ENCODE measurements around the gene BOK.

BOK gene

DNA sequence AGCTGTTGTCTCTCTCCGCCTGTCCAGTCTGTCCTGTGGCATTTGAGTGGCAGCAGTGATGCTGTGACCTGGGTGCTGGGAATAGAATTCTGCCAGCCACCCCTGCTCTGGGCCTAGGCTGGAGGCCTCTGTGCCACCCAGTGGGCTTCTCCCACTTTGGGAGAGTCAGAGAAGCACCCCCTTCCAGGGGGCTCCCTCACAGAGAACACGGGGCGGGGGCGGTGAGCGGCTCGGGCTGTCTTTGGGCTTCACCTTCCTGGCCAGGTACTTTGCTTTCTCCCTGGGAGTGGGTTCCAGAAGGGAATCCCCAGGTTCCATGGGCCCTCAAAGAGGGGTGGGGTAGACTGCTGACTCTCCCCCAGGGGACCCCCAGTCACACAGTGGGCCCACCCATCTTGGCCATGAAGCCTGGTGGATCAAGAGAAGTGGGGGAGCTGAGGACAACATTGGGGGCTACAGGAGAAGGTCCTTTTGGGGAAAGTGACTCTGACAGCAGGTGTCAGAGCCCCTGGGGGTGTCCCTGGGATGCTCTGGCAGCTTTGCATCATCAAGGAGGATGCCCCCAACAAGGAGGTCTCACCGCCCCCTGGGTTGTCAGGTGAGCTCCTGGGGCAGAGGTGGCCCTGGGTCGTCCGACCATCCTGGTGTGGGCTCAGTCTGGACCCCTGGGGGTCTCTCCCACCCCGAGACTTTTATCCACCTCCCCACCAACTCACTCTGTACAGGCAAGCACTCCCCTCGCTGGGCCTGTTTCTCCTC, 18.8 kb upstream of the BOK start:
- DNase-seq: no peak

GRCh38 chr2:241540401-241540770, 18.2 kb upstream of the BOK start:
- DNase-seq: peak in 1 of 3 experiments; percentile 42

DNA sequence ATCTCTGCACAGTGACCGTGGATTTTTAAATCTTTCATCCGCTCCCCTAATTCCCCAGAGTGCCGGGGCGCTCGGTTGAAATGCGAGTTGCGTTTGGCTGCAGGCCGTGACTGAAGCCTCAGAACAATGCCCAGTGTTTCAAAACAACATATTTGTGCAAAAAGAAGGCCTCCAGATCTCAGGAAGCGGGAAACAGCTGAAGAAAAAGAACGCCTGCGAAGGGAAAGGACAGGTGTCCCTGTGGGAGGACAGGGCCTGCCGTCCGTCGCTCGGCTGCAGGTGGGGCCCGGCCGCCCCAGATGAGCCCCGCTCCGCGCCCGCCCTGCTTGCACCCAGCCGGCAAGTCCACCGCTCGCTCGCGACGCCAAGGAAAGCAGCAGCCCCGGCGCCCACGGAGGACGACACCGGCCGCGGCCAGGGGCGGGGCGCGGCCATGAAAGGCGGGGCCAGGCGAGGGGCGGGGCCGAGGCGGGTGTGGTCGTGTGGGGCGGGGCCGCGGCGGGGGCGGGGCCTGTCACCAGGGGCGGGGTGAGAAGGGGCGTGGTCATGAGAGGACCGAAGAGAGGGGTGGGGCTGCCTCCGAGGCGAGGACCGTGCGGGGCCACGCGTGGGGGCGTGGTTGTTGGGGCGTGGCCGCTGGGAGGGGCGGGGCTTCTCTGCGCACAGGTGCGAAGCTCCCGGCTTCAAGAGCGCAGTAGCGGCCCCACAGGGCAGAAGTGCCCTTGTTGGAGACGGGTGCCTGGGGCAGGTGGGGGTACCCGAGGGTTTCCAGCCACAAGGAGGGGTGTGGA, 17.6 kb upstream of the BOK start:
- DNase-seq: peak; percentile 55 to 72 (median 63)

DNA sequence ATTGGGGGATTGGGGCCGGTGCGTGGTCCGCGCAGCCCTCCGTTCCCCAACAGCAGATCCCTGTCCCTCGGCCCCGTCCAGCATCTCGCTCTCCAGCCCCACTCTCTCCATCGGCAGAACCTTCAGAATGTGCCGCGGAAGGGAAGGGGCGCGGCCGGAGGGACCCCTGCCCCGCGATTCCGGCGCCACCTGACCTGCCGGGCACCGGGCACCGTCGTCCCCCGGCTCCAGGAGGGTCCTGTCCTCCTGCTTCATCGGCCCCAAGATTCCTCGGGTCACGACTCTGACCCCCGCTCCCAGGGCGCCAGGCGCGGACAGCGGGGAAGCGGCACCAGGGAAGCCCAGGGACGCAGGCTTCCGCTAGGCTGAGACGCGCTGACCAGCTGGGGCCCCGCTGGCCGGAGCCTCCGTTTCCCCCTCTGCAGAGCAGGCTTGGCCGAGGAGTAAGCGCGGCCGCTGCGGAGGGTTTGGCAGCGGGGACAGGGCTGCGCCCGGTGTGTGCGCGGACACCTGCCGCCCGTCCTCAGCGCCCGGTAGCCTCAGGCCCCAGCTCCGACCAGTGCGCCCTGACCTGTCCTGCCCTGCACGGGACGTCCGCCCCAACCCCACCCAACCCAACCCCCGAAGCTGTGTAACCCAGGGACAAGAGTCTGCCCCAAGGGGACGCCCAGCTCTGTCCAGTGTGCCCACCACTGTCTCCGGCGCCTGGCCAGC, 16.8 kb upstream of the BOK start:
- no peak for DNase-seq

DNA sequence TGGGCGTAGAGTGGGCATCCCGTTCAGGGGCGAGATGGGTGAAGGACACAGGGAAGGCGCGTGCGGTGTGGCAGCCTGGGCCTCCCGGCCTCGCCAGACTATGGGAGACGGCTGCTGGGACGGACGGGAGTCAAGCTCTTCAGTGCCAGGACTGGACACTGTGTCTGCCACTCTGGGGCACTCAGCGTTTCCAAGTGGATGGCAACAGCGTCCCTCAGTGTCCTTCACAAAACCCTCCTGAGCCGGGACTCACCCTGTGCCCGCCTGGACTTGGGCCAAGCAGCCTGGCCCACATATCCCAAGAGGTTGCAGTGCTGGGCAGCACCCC, 16.3 kb upstream of the BOK start:
- no peak for DNase-seq

DNA sequence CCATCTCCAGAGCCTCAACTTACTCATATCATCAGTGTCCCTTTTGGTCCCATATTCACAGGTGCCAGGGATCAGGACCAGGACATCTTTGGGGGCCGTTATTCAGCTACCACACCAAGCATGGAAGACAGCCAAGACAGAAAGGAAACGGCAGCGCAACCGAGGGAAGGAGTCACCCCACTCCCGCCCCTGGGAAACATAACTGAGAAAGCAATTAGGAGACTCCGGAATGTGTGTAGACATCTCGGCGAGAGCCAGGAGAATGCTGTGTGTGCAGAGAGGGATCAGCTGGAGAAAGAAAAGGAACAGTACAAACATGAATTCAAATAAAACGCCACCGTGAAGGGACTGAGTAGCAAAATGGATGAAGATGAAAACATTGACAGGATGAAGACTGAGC, 13.4 kb upstream of the BOK start:
- no peak for DNase-seq

DNA sequence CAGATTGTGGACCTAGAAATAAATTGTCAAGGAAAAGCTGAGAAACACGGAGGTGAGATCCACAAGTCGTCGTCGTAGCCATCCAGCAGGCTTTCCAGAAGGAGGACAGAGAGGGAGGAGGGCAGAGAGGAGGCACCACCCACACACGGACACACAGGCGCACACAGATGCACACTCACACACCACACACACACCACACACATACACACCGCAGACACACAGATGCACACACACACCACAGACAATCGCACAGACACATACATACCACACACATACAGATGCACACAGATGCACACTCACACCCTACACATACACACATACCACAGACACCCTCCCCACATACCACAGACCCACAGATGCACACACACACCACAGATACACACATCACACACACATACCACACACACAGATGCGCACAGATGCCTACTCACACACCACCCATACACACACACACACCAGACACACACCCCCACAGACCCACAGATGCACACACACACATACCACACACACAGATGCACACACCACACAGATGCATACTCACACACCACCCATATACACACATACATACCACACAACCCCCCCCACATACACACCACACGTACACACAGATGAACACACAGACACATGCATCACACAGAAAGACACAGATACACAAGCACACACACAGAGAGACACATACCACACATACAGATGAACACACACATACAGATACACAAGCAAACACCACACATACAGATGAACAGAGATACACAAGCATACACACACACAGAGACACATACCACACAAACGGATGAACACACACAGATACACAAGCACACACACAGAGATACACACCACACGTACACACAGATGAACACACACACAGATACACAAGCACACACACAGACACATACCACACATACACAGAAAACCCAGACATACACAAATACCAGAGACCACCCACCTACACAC, 12.7 kb upstream of the BOK start:
- no peak for DNase-seq

DNA sequence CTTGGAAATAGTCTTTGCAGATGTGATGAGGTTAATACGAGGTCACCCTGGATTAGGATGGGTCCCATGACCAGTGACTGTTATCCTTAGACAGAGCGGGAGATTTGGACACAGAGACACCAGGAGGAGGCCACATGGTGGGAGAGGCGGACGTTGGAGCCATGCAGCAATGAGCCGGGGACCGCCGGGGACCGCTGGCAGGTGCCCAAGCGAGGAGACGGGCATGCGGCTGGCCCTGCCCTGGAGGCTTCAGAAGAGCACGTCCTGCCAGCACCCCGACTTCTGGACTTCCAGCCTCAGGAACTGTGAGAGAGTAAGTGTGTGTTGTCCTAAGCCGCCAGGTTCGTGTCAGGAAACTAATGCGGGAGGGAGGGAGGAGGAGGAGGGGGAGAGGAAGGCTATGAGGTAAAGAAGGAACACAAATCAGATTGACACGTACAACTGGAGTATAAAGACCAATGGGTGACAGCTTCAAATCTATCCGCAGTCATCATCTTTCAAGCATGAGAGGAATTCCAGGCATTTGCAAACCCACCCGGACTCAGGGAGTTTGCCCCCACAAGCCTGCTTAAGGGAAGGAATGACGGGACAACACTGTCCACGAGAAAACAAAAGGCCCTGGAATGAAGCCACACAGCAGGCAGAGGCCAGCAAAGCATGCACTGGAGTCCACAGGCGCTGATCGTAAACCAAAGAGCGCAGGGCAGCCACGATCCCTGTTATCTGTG, 11.6 kb upstream of the BOK start:
- DNase-seq: no peak

DNA sequence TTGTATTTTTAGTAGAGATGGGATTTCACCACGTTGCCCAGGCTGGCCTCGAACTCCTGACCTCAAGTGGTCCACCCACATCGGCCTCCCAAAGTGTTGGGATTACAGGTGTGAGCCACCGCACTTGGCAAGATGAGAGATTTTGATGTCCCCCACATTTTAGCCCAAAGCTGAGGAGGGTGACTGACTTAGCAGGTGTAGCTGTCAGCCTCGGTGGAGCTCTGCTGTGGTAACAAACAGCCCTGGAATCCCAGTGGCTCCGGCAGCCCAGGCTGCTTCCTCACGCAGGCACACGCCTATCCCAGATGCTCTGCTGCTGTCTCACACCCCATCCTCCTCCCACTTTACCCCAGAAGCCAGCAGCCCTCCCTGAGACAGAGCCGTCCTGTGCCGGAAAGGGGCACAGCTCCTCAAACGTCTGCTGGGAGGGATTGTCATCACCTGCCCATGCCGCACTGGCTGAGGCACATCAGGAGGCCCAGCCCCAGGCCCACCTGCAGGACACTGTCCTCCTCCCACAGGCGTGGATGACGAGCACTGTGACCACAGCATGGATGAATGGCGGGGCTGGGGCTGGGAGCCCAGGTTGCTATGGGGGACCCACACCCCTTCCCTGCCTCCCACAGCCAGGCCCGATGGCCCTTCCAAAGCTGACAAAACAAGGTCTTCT, 10.6 kb upstream of the BOK start:
- DNase-seq: no peak

DNA sequence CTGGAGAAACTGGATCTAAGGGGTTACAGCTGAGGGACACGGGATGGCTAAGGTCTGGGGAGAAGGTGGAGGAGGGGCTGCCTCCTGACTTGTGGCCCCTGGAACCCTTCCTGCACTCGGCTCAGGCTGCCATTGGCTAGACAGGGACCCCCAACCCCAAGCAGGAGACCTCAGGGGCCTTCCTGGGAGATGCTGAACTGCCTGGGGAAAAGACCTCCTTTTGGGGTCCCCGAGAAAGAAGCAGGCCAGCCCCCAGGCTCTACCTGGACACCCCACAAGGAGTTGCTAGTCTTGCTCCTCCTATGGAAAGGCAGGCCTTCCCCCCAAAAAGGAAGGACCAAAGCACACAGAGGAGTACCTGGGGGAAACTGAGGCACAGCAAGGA, 10.1 kb upstream of the BOK start:
- no peak for DNase-seq

GRCh38 chr2:241550616-241551580, 7.6 kb upstream of the BOK start:
- DNase-seq: peak; percentile 16 to 55 (median 37)

DNA sequence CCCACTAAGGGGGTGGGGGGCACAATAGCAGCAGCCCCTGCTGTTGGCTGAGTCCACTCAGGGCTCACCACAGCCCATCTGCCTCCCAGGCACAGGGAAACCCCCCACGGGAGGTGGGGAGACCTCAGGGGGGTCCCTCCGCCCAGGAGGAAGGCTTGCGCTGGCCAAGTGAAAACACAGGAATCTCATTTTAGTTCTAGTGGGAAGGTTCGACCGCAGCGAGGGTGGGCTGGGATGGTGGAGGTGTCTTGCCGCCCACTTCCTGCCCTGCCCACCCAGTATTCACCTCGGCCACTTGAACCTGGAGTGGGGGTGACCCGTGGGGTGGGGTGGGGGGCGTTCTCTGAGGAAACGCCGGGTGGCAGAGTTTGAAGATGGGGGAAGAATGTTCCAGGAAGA, 6.9 kb upstream of the BOK start:
- no peak for DNase-seq

- DNase-seq: no peak
These were observed 6.4 kb upstream of the BOK start for GRCh38 chr2:241551998-241552737.

- no peak for DNase-seq
These were observed 5.1 kb upstream of the BOK start for GRCh38 chr2:241553512-241553830.

DNA sequence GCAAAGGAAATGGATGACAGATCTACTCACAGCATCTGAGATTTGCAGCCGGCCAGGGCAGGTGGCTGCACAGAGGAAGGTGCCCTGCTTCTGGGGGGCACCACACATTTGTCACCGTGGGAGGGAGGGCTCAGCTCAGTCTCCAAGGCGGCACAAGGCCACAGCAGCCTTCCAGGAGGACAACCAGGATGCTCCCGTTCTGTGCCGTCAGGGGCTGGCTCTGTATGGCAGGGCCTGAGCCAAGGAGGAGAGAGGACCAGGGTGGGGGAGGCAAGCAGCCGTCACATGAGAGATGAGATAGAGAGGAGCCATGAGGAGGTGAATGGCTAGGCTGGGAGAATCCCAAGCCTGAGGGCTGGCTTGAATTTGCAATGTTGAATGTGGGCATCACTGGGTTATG, 4.6 kb upstream of the BOK start:
- no peak for DNase-seq

- DNase-seq: no peak
These were observed 3.8 kb upstream of the BOK start for GRCh38 chr2:241554610-241555322.

GRCh38 chr2:241555711-241556110, 2.8 kb upstream of the BOK start:
- DNase-seq: no peak

GRCh38 chr2:241556746-241557145, 1.8 kb upstream of the BOK start:
- DNase-seq: no peak
